GM12878 (cell line): ENCODE results near the gene DNAJC18. TPM values are rescaled to one million over a fixed set of nuclear protein-coding genes. Genes with fewer than 3 reads are reported as not detected.

ENCODE experiments used
- ATAC-seq: fragments of 200-7000 bp; cut with Tn5 transposase; 3 replicates; pipeline ENCODE4 v1.9.1; 2020; ENCODE audit warnings: mild to moderate bottlenecking, moderate library complexity
- BruUV-seq: library from RNA; stranded (reverse); fragments of 400-500 nt; replicated peaks from 2 replicates; lab custom pipeline; 2021; lab: Mats Ljungman, UMichigan
- CTCF ChIA-PET: fragments of 300-600 bp; sonication (Branson Sonifier 250); formaldehyde crosslinking; extraction: SDS; loops from one replicate; lab custom pipeline; 2021; ENCODE audit warnings: inconsistent platforms; lab: Yijun Ruan, JAX
- POLR2A ChIA-PET: fragments of 350-600 bp; formaldehyde crosslinking; extraction: SDS; loops from one replicate; lab custom pipeline; 2021; ENCODE audit warnings: inconsistent platforms; lab: Charles Lee
- RAD21 ChIA-PET: fragments of 300-600 bp; sonication (Branson Sonifier 250); formaldehyde crosslinking; loops from one replicate; lab custom pipeline; 2023; ENCODE audit warnings: antibody characterized with exemption; ENCODE audit not compliant: unreplicated experiment; lab: Charles Lee
- SMC1A ChIA-PET: fragments of 300-600 bp; sonication (Branson Sonifier 250); formaldehyde crosslinking; loops from one replicate; lab custom pipeline; 2023; ENCODE audit not compliant: unreplicated experiment, uncharacterized antibody; lab: Charles Lee
- DNase-seq: peaks from one replicate; pipeline ENCODE4 v3.0.0-alpha.2; 2011; ENCODE audit warnings: low read depth, low spot score
- FAIRE-seq: peaks from 3 replicates; lab custom pipeline; 2011; peaks lifted over from hg19 to GRCh38; lab: Jason Lieb, UNC
- H2AFZ ChIP-seq: 2 replicates; pipeline ENCODE4 v1.6.0; 2011; ENCODE audit warnings: low read depth, low read length, control low read depth; ENCODE audit not compliant: control insufficient read depth
- H3K27ac ChIP-seq: 2 replicates; pipeline ENCODE4 v1.5.1; 2011; ENCODE audit warnings: control low read depth; ENCODE audit not compliant: control insufficient read depth, insufficient read depth
- H3K27me3 ChIP-seq, 2 experiments: replicated peaks in 1 of 2; 2 replicates each; pipeline versions ENCODE4 v1.6.0 to v1.6.1; 2011; ENCODE audit warnings: low read length in 1 of 2; ENCODE audit not compliant: control insufficient read depth in 2 of 2, insufficient read depth in 2 of 2
- H3K36me3 ChIP-seq, 2 experiments: 2 replicates each; pipeline ENCODE4 v1.5.1; 2011; ENCODE audit warnings: low read length in 1 of 2; ENCODE audit not compliant: control insufficient read depth in 2 of 2, insufficient read depth in 2 of 2
- H3K4me1 ChIP-seq: 2 replicates; pipeline ENCODE4 v1.6.1; 2011; ENCODE audit warnings: mild to moderate bottlenecking, low read length, moderate library complexity, mixed read lengths; ENCODE audit not compliant: control insufficient read depth, insufficient read depth
- H3K4me2 ChIP-seq: 2 replicates; pipeline ENCODE4 v1.6.0; 2011; ENCODE audit warnings: control low read depth; ENCODE audit not compliant: control insufficient read depth, insufficient read depth
- H3K4me3 ChIP-seq: fragments of 200-600 bp; sonication (generic); 2 replicates; pipeline ENCODE4 v1.5.1; 2016
- H3K79me2 ChIP-seq: 2 replicates; pipeline ENCODE4 v1.6.0; 2011; ENCODE audit warnings: low read length; ENCODE audit not compliant: control insufficient read depth, insufficient read depth
- H3K9ac ChIP-seq: 2 replicates; pipeline ENCODE4 v1.8.0; 2011; ENCODE audit warnings: low read length, control low read depth, mixed read lengths; ENCODE audit not compliant: control insufficient read depth, insufficient read depth
- H3K9me3 ChIP-seq: replicated peaks from 3 replicates; pipeline ENCODE4 v1.5.1; 2011; ENCODE audit warnings: mild to moderate bottlenecking, low read length; ENCODE audit not compliant: control insufficient read depth, insufficient read depth
- H4K20me1 ChIP-seq: 2 replicates; pipeline ENCODE4 v1.6.0; 2011; ENCODE audit not compliant: control insufficient read depth, insufficient read depth
- BHLHE40 ChIP-seq, 2 experiments: fragments of 450-650 bp in 1 of 2; IDR thresholded peaks; 2 replicates each; pipeline ENCODE4 v1.6.1; 2011 to 2017; ENCODE audit warnings: low read depth in 2 of 2, borderline replicate concordance in 1 of 2, improper control_type of control experiment in 1 of 2, low read length in 1 of 2, mild to moderate bottlenecking in 1 of 2
- BMI1 ChIP-seq: fragments of 450-650 bp; IDR thresholded peaks from 2 replicates; pipeline ENCODE4 v1.6.1; 2016; ENCODE audit warnings: mild to moderate bottlenecking, moderate library complexity, borderline replicate concordance
- IKZF1 ChIP-seq: fragments of 450-650 bp; conservative IDR thresholded peaks from 2 replicates; pipeline ENCODE4 v1.6.1; 2017; ENCODE audit warnings: antibody characterized with exemption, mild to moderate bottlenecking
- IKZF2 ChIP-seq, 2 experiments: fragments of 450-650 bp; IDR thresholded peaks; 2 replicates each; pipeline ENCODE4 v1.6.1; 2017; ENCODE audit warnings: mild to moderate bottlenecking in 2 of 2, moderate library complexity in 2 of 2
- MEF2A ChIP-seq: IDR thresholded peaks from 2 replicates; pipeline ENCODE4 v1.6.1; 2011; ENCODE audit warnings: low read depth, mild to moderate bottlenecking, low read length, moderate library complexity; ENCODE audit not compliant: insufficient read depth
- MEF2B ChIP-seq: fragments of 450-650 bp; IDR thresholded peaks from 2 replicates; pipeline ENCODE4 v1.6.1; 2018; ENCODE audit warnings: mild to moderate bottlenecking, moderate library complexity; ENCODE audit not compliant: partially characterized antibody, poor library complexity, severe bottlenecking
- MTA2 ChIP-seq: fragments of 450-650 bp; IDR thresholded peaks from 2 replicates; pipeline ENCODE4 v1.6.1; 2016; ENCODE audit warnings: low read depth, mild to moderate bottlenecking, moderate library complexity
- PAX8 ChIP-seq: fragments of 450-650 bp; IDR thresholded peaks from 2 replicates; pipeline ENCODE4 v1.6.1; 2017; ENCODE audit warnings: mild to moderate bottlenecking, moderate library complexity
- SPI1 ChIP-seq: IDR thresholded peaks from 2 replicates; pipeline ENCODE4 v1.6.1; 2011; ENCODE audit warnings: low read depth, mild to moderate bottlenecking, low read length, moderate library complexity, borderline replicate concordance; ENCODE audit not compliant: insufficient read depth
- SREBF2 ChIP-seq: IDR thresholded peaks from 2 replicates; pipeline ENCODE4 v1.6.1; 2012; ENCODE audit warnings: mild to moderate bottlenecking, low read length
- SRF ChIP-seq, 2 experiments: IDR thresholded peaks; 2 replicates each; pipeline ENCODE4 v1.6.1; 2011; ENCODE audit warnings: low read depth in 2 of 2, low read length in 2 of 2, mild to moderate bottlenecking in 1 of 2, moderate library complexity in 1 of 2
- ZBTB40 ChIP-seq: fragments of 450-650 bp; IDR thresholded peaks from 2 replicates; pipeline ENCODE4 v1.6.1; 2016; ENCODE audit warnings: mild to moderate bottlenecking, moderate library complexity, borderline replicate concordance
- ZNF217 ChIP-seq: fragments of 450-650 bp; IDR thresholded peaks from 2 replicates; pipeline ENCODE4 v1.6.1; 2017; ENCODE audit warnings: antibody characterized with exemption, mild to moderate bottlenecking
- ZNF24 ChIP-seq: fragments of 450-650 bp; IDR thresholded peaks from 2 replicates; pipeline ENCODE4 v1.6.1; 2017; ENCODE audit warnings: antibody characterized with exemption, mild to moderate bottlenecking
- in situ Hi-C: fragments of 300-500 bp; cut with MboI; formaldehyde crosslinking; loops from 9 replicates; pipeline ENCODE4 v1.14.3; 2018; ENCODE audit warnings: mixed read lengths
- intact Hi-C: fragments of 100-400 bp; cut with micrococcal nuclease; formaldehyde crosslinking; loops from one replicate; pipeline ENCODE4 v1.14.2; 2022; ENCODE audit not compliant: unreplicated experiment
- polyA plus RNA-seq, 11 experiments: library from polyadenylated mRNA; depleted of rRNA in 4 of 11; unstranded in 6 of 11; stranded (reverse) in 5 of 11; fragments of >200 nt; fragmentation: Nextera tagmentation in 4 of 11; fragmentation: Illumina TruSeq in 1 of 11; extraction: Ambion mirVana in 4 of 11; extraction: Trizol in 1 of 11; gene quantifications; 1 replicate in 1 of 11; 2 replicates in 10 of 11; pipeline versions ENCODE4 v1.2.1 to v1.2.3, GENCODE V29; 2011 to 2016; ENCODE audit warnings: inconsistent platforms in 2 of 11, missing spikeins in 2 of 11, low read depth in 1 of 11
- total RNA-seq, 4 experiments: library from RNA; depleted of rRNA in 3 of 4; stranded (reverse); fragments of >200 nt in 3 of 4; fragmentation: Illumina TruSeq in 1 of 4; extraction: Trizol in 1 of 4; gene quantifications; 2 replicates each; pipeline versions ENCODE4 v1.2.1 to v1.2.3, GENCODE V29; 2013 to 2021
- TF ChIP-seq, protein P1 (sequence below): IDR thresholded peaks from 2 replicates; pipeline ENCODE4 v1.6.1; 2011; ENCODE audit warnings: borderline replicate concordance, low read depth, mild to moderate bottlenecking, moderate library complexity, low read length; ENCODE audit not compliant: insufficient read depth, poor library complexity, severe bottlenecking
- TF ChIP-seq, protein P2 (sequence below): IDR thresholded peaks from 2 replicates; pipeline ENCODE4 v1.6.1; 2012; ENCODE audit warnings: low read depth, low read length, improper control_type of control experiment

Gene DNAJC18
- total and polyA plus RNA-seq, 10 of the 15 experiments (the other 5 are each of a cell fraction or from before 2014, with no cell fraction given): 6.4 to 26.7 (median 17.7) TPM

DNA sequence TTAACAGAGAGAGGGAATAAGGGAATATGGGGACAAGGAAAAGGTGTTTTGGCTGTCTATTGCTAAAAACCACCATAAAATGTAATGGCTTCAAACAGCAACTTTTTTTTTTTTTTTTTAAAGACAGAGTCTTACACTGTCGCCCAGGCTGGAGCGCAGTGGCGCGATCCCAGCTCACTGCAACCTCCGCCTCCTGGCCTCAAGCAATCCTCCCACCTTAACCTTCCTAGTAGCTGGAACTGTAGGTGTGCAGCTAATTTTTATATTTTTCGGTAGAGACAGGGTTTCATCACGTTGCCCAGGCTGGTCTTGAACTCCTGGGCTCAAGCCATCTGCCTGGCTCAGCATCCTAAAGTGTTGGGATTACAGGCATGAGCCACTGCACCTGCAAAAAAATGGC, 31.1 kb downstream of the DNAJC18 start (continued):
- TF ChIP-seq, protein P1, sequence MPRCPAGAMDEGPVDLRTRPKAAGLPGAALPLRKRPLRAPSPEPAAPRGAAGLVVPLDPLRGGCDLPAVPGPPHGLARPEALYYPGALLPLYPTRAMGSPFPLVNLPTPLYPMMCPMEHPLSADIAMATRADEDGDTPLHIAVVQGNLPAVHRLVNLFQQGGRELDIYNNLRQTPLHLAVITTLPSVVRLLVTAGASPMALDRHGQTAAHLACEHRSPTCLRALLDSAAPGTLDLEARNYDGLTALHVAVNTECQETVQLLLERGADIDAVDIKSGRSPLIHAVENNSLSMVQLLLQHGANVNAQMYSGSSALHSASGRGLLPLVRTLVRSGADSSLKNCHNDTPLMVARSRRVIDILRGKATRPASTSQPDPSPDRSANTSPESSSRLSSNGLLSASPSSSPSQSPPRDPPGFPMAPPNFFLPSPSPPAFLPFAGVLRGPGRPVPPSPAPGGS: no peak

- H3K9me3 ChIP-seq: no peaks in the 10 kb centered on the region
- RAD21 ChIA-PET: interaction anchor here (0.7 to 2.2 kb wide), 9 partner anchors 8 to 139 kb away, joined by 3 to 16 read pairs (median 3); no protein-coding TSS in a partner anchor
- no peak overlapping the region for H3K4me3 ChIP-seq
- H4K20me1 ChIP-seq: no peaks in the 10 kb centered on the region
- H3K4me1 ChIP-seq: peaks cover 24% of the 10 kb centered on the region
- SMC1A ChIA-PET: interaction anchor here (0.6 to 3.3 kb wide), 14 partner anchors 8 to 1525 kb away, joined by 3 to 14 read pairs (median 4); partner anchors contain the start of gene MZB1
- intact Hi-C loops: no loop called here
- in situ Hi-C loops: no loop called here
- H3K36me3 ChIP-seq: no peaks in the 10 kb centered on the region
- POLR2A ChIA-PET: interaction anchor here (0.5 to 2.7 kb wide), 7 partner anchors 12 to 634 kb away, joined by 3 to 10 read pairs (median 3); partner anchors contain the start of gene DNAJC18
- no peak overlapping the region for H3K27ac ChIP-seq
- H3K9ac ChIP-seq: no peak overlapping the region
- H2AFZ ChIP-seq: peak overlapping the region; percentile 0
- no peak for DNase-seq
- CTCF ChIA-PET: interaction anchor here (1.0 to 3.8 kb wide), 7 partner anchors 8 to 168 kb away, joined by 3 to 39 read pairs (median 6); no protein-coding TSS in a partner anchor
- no peaks in the 10 kb centered on the region for H3K79me2 ChIP-seq
- no peaks in the 10 kb centered on the region for H3K27me3 ChIP-seq
- ATAC-seq: peak; percentile 18
- no peak overlapping the region for H3K4me2 ChIP-seq
- BruUV-seq: no TSS peak
- no peak for FAIRE-seq
- no peak for TF ChIP-seq SREBF2
- TF ChIP-seq PAX8: peak; percentile 81; the same call in 1 of the 2 replicates
- no peak for TF ChIP-seq BMI1
- TF ChIP-seq IKZF1: 0 out of 2 replicates have a peak, but pooled peaks have one; percentile 18
- peak; percentile 63; the same call in 1 of the 2 replicates for TF ChIP-seq SPI1
- TF ChIP-seq, protein P2, sequence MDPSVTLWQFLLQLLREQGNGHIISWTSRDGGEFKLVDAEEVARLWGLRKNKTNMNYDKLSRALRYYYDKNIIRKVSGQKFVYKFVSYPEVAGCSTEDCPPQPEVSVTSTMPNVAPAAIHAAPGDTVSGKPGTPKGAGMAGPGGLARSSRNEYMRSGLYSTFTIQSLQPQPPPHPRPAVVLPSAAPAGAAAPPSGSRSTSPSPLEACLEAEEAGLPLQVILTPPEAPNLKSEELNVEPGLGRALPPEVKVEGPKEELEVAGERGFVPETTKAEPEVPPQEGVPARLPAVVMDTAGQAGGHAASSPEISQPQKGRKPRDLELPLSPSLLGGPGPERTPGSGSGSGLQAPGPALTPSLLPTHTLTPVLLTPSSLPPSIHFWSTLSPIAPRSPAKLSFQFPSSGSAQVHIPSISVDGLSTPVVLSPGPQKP: 0 out of 2 replicates have a peak, but pooled peaks have one; percentile 31
- TF ChIP-seq BHLHE40 (IDR thresholded peaks at IDR 0.05; ENCODE audit: borderline replicate concordance in 1 of 2, low read depth in 2 of 2, low read length in 1 of 2): no peak
- TF ChIP-seq ZBTB40: peak; percentile 15; the same call in 1 of the 2 replicates
- no peak for TF ChIP-seq ZNF217
- peak; percentile 13 to 22; a peak in 1 of 4 replicates for TF ChIP-seq IKZF2 (IDR thresholded peaks at IDR 0.05)
- peak; percentile 68; the same call in 1 of the 2 replicates for TF ChIP-seq MTA2
- peak; percentile 77 for TF ChIP-seq MEF2B
- TF ChIP-seq MEF2A: no peak
- peak; percentile 66 to 91; a peak in 3 of 4 replicates for TF ChIP-seq SRF (IDR thresholded peaks at IDR 0.05; ENCODE audit: low read depth in 2 of 2, low read length in 2 of 2)
- TF ChIP-seq ZNF24: no peak
Observed at GRCh38 chr5:139407517-139407916, 31.8 kb downstream of the DNAJC18 start.
